ENCODE data around the gene EPS8L2. TPM values are rescaled to one million over a fixed set of nuclear protein-coding genes. Genes with fewer than 3 reads are reported as not detected.

Gene EPS8L2
- total and polyA plus RNA-seq, 2 donors (not counting 1 experiment from before 2014, with no cell fraction given), result 13.9 to 22.7 TPM

DNA sequence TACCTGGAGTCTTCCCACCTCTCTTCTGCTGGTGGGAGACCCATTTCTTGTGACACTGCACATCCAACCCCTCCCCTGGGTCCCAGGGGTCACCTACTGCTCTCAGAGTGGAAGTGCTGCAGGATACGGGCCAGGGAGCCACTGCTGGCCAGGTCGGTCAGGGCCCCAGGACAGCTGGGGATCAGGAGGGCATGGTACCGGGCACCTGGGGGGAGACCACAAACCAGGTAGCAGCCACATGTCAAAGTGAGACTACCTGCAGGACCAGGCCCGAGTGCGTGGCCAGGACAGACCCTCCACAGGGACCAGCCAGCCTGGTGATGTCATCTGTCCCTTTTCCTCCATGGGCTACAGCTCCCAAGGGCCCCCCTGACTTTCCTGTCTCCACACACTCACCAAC, 67.4 kb downstream of the EPS8L2 start:
- Histone ChIP-seq H3K4me2 (replicated peaks; ENCODE audit: low read depth, low read length, poor library complexity, severe bottlenecking) (no peak overlapping the region), H3K4me3 (ENCODE audit: control extremely low read depth in 1 of 5, extremely low read depth in 1 of 5, insufficient read depth in 1 of 5, low read depth in 2 of 5, low read length in 4 of 5) (no peak overlapping the region), H3K9ac (ENCODE audit: low read length) (no peak overlapping the region), H3K79me2 (ENCODE audit: control insufficient read depth, insufficient read depth, low read length) (peaks cover 57% of the 10 kb centered on the region), H2AFZ (ENCODE audit: insufficient read depth, low read depth, low read length, poor library complexity, severe bottlenecking) (no peak overlapping the region), H4K20me1 (ENCODE audit: control insufficient read depth, insufficient read depth, low read length, poor library complexity, severe bottlenecking) (peaks cover 46% of the 10 kb centered on the region), H3K9me3 (ENCODE audit: control extremely low read depth in 1 of 3, control insufficient read depth in 2 of 3, insufficient read depth in 1 of 3, low read length in 2 of 3) (no peaks in the 10 kb centered on the region), H3K27ac (ENCODE audit: low read length in 2 of 2) (no peak overlapping the region), H3K27me3 (replicated peaks in 1 of 4; ENCODE audit: control extremely low read depth in 1 of 4, control insufficient read depth in 3 of 4, insufficient read depth in 4 of 4, low read length in 3 of 4) (no peaks in the 10 kb centered on the region), H3K36me3 (replicated peaks in 1 of 2; ENCODE audit: control extremely low read depth in 1 of 2, control insufficient read depth in 1 of 2, extremely low read depth in 1 of 2, insufficient read depth in 2 of 2, low read length in 1 of 2) (peaks cover 0 to 26% of the 10 kb centered on the region in 2 experiments), H3K4me1 (ENCODE audit: control insufficient read depth in 2 of 2, insufficient read depth in 2 of 2, low read length in 2 of 2) (peaks cover 12 to 22% of the 10 kb centered on the region in 2 donors)
- TF ChIP-seq CTCF (IDR thresholded peaks at IDR 0.05) (no peak), EZH2 (IDR thresholded peaks at IDR 0.05; ENCODE audit: borderline replicate concordance, insufficient read depth, low read depth, low read length, poor library complexity, severe bottlenecking) (no peak)
- intact Hi-C loops (cut with micrococcal nuclease), result no loop called here
- no peak overlapping the region for H3K27ac Mint-ChIP-seq
- H3K9me3 Mint-ChIP-seq (ENCODE audit: insufficient read depth), result no peaks in the 10 kb centered on the region
- no peaks in the 10 kb centered on the region for H3K27me3 Mint-ChIP-seq
- H3K4me3 Mint-ChIP-seq, result no peak overlapping the region
- POLR2A ChIA-PET, result no interaction called here
- CTCF ChIA-PET, result no interaction called here
- WGBS (ENCODE audit: insufficient coverage), result 96% methylated on average over 5 of the region's 5 CpGs
- DNase-seq, result no peak
- no peak for ATAC-seq (ENCODE audit: low read depth)
- H3K4me1 Mint-ChIP-seq, result peaks cover 11% of the 10 kb centered on the region

- no peak for TF ChIP-seq CTCF (IDR thresholded peaks at IDR 0.05)
- no peak for TF ChIP-seq EZH2 (IDR thresholded peaks at IDR 0.05; ENCODE audit: borderline replicate concordance, insufficient read depth, low read depth, low read length, poor library complexity, severe bottlenecking)
- H3K79me2 ChIP-seq (ENCODE audit: control insufficient read depth, insufficient read depth, low read length), result peaks cover 61% of the 10 kb centered on the region
- no peak overlapping the region for H3K4me2 ChIP-seq (replicated peaks; ENCODE audit: low read depth, low read length, poor library complexity, severe bottlenecking)
- POLR2A ChIA-PET, result no interaction called here
- ATAC-seq (ENCODE audit: low read depth) (no peak), DNase-seq (no peak)
- peaks cover 0 to 26% of the 10 kb centered on the region in 2 experiments for H3K36me3 ChIP-seq (replicated peaks in 1 of 2; ENCODE audit: control extremely low read depth in 1 of 2, control insufficient read depth in 1 of 2, extremely low read depth in 1 of 2, insufficient read depth in 2 of 2, low read length in 1 of 2)
- H3K4me3 Mint-ChIP-seq, result no peak overlapping the region
- no peaks in the 10 kb centered on the region for H3K27me3 Mint-ChIP-seq
- H3K4me1 ChIP-seq (ENCODE audit: control insufficient read depth in 2 of 2, insufficient read depth in 2 of 2, low read length in 2 of 2), result peaks cover 12 to 24% of the 10 kb centered on the region in 2 donors
- H4K20me1 ChIP-seq (ENCODE audit: control insufficient read depth, insufficient read depth, low read length, poor library complexity, severe bottlenecking), result peaks cover 48% of the 10 kb centered on the region
- 96% methylated on average over 9 of the region's 9 CpGs for WGBS (ENCODE audit: insufficient coverage)
- intact Hi-C loops (cut with micrococcal nuclease), result no loop called here
- H3K4me1 Mint-ChIP-seq, result peaks cover 12% of the 10 kb centered on the region
- H3K27ac Mint-ChIP-seq, result no peak overlapping the region
- H3K9me3 Mint-ChIP-seq (ENCODE audit: insufficient read depth), result no peaks in the 10 kb centered on the region
- CTCF ChIA-PET, result no interaction called here
- H3K4me3 ChIP-seq (ENCODE audit: control extremely low read depth in 1 of 5, extremely low read depth in 1 of 5, insufficient read depth in 1 of 5, low read depth in 2 of 5, low read length in 4 of 5), result no peak overlapping the region
- no peak overlapping the region for H3K27ac ChIP-seq (ENCODE audit: low read length in 2 of 2)
- H3K27me3 ChIP-seq (replicated peaks in 1 of 4; ENCODE audit: control extremely low read depth in 1 of 4, control insufficient read depth in 3 of 4, insufficient read depth in 4 of 4, low read length in 3 of 4), result no peaks in the 10 kb centered on the region
- H2AFZ ChIP-seq (ENCODE audit: insufficient read depth, low read depth, low read length, poor library complexity, severe bottlenecking), result no peak overlapping the region
- H3K9ac ChIP-seq (ENCODE audit: low read length), result no peak overlapping the region
- H3K9me3 ChIP-seq (ENCODE audit: control extremely low read depth in 1 of 3, control insufficient read depth in 2 of 3, insufficient read depth in 1 of 3, low read length in 2 of 3), result no peaks in the 10 kb centered on the region
Observed at GRCh38 chr11:773830-774229, 67.8 kb downstream of the EPS8L2 start.
